NB4 (cell line): ENCODE results near the gene DYNLT1.

Source experiments
- MAX ChIP-seq: IDR thresholded peaks from 2 replicates; pipeline ENCODE4 v1.6.1; 2011; ENCODE audit warnings: low read depth, low read length
- MYC ChIP-seq: IDR thresholded peaks from 2 replicates; pipeline ENCODE4 v1.6.1; 2011; ENCODE audit warnings: low read depth, low read length
- POLR2A ChIP-seq: IDR thresholded peaks from 2 replicates; pipeline ENCODE4 v1.6.1; 2011; ENCODE audit warnings: mild to moderate bottlenecking; ENCODE audit not compliant: insufficient read length; ENCODE audit errors: extremely low read depth

GRCh38 chr6:158591134-158591809, 53.3 kb downstream of the DYNLT1 start:
- TF ChIP-seq MAX, result no peak
- no peak for TF ChIP-seq MYC
- TF ChIP-seq POLR2A, result no peak
